GM21447 (cell line): ENCODE data around the gene SAMD13.
A peak's percentile ranks its signal among the peaks of the same experiment; 100 is the strongest.
"Not testable (repeated sequence)": the region's sequence is repeated elsewhere in the genome, so short reads cannot be mapped to it uniquely, and the experiment has no call there.

Experiments used
- ATAC-seq: cut with Tn5 transposase; IDR thresholded peaks from one replicate; pipeline ENCODE4 v1.9.1; 2021; ENCODE audit not compliant: unreplicated experiment

SAMD13 gene

DNA sequence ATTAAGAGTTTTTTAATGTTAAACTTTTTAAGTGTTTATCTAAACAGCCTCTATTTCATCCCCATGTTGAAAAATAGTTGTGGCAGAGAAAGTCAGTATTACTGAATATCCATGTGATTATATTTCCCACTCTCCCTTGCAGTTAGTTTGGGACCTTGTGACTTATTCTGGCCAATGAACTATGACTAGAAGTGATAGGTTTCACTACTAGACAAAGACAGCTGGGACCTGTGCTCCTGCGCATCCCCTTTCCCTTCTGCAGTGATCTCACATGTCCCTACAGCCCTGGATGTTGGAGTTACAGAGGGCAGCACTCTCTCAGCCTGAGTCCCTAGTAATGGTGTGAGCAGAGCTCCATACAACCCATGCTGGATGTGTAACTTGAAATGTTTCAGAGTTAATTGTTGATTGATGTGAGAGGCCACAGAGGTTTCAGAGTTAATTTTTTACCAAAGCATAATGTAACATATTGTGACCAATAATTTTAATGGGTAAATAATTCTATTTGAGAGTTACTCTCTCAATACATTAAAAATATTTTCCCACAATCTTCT is 18.7 kb upstream of the SAMD13 start:
- no peak for ATAC-seq

DNA sequence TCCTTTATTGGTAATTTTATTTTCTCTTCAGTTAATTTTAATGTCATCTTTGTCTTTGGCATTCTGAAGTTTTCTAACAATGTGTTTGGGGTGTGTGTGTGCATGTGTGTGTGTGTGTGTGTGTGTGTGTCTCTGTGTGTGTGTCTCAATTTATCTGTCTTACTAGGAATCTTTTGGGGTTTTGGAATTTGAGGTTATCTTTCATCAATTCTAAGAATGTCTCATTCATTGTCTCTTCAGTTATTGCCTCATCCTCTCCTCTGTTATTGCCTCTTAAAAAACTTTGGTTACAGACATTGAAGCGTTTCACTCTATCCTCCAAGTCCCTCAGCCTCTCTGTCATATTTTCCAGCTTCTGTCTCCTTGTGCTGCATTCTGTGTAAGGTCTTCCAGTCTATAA is 18.1 kb upstream of the SAMD13 start:
- no peak for ATAC-seq

DNA sequence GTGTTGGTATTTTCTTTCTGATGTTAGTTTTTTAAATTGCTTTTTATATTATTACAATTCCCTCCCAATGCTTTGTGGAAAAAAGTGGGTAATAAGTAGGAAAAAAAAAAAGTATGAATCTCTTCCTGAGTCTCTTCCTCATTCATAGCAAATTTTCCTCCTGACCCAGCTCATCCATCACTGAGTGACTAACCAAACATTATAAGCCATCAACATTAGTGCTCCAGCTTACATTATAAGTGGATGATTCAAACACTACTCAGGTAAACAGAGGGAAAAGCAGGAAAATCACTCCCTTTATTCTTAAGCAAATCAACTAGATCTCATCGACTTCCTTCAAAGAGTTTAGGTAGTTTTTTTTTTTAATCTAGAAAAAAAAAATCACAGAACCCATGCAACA is 15.4 kb upstream of the SAMD13 start:
- ATAC-seq, result no peak

DNA sequence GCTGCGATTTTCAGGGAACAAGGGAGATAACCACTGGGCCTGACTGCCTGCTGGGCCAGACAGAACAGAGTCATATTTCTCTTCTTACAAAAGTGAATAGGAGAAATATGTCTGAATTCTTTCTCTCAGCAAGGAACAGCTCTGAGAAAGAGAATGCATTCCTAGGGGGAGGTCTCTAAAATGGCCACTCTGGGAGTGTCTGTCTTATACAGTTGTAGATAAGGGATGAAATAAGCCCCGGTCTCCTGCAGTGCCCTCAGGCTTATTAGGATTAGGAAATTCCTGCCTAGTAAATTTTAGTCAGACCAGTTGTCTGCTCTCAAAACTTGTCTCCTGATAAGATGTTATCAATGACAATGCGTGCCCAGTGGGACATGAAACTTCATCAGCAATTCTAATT is 14.1 kb upstream of the SAMD13 start:
- not testable (repeated sequence) for ATAC-seq

DNA sequence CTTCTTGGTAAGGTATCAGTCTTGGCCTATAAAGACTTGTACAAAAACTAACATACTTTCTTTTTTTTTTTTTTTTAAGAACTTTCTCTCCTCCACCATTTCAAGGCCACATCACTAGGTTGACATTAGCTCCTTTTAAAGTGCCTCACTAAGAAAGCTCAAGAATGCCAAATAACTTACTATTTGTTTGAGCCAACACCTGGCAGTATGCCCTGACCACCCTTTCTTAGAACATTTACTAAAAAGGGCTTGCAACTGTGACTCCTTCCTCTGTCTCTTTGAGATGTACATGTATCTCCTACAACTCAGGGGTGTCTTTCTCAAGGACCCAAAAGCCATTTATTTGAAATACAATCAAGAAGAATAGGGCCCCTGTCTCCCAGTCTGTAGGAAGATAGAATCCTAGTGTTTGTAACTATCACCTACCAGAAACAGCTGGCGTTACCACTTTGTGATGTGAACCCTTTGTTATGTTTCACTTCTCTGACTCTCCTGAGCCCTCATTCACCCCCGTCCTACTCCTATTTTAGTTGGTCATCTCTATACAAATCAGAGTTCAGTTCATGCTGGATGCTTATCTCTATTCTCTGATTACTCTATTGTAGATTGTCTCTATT is 12.2 kb upstream of the SAMD13 start:
- no peak for ATAC-seq

DNA sequence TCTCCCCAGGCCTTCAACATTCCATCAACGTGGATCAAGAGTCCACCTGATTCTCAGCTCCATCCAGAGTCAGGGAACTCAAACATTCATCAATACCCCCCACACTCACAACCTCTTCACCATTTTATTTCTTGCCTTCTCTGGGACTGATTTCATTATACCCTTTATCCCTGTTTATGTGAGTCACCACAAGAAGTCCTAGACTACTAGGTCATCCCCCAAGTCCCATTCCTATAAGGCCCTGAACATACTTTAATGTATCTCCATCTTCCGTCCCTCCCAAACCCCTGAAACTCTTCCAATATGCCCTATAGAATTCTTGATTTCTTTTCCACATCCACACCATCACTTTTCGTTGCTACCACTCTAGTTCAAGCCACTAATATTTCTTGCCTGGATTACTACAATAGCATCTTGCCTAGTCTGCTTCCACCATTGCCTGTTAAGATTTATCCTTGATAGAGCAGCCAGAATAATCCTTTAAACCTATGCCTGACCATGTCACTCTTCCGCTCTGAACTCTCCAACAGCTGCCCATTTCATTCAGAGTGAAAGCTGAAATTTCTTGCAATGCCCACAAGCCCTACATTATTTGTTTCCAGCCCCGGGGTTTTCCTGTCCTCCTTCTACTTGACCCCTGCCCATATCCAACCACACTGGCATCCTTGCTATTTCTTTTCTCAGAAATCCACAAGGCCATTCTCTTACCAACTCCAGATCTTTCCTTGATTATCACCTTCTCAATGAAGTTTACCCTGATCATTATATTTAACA is 9.4 kb upstream of the SAMD13 start:
- no peak for ATAC-seq

DNA sequence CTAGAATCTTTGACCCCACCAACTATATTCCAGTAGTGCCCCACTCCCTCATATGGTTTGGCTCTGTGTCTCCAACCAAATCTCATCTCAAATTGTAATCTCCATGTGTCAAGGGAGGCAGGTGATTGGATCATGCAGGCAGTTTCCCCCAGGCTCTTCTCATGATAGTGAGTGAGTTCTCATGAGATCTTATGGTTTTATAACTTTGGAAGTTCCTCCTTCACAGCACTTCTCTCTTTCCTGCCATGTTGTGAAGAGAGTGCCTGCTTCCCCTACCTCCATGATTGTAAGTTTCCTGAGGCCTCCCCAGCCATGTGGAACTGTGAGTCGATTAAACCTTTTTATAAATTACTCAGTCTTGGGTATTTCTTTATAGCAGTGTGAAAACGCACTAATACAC is 7.7 kb upstream of the SAMD13 start:
- ATAC-seq, result no peak

DNA sequence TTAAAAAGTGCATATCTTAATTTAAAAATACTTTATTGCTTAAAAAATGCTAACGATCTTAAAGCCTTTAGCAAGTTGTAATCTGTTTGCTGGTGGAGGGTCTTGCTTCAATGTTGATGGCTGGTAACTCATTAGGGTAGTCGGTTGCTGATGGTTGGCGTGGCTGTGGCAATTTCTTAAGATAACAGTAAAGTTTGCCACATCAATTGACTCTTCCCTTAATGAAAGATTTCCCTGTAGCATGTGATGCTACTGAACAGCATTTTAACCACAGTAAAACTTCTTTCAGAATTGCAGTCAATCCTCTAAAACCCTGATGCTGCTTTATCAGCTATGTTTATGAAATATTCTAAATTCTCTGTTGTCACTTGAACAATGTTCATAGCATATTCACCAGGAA is 6.8 kb upstream of the SAMD13 start:
- no peak for ATAC-seq

DNA sequence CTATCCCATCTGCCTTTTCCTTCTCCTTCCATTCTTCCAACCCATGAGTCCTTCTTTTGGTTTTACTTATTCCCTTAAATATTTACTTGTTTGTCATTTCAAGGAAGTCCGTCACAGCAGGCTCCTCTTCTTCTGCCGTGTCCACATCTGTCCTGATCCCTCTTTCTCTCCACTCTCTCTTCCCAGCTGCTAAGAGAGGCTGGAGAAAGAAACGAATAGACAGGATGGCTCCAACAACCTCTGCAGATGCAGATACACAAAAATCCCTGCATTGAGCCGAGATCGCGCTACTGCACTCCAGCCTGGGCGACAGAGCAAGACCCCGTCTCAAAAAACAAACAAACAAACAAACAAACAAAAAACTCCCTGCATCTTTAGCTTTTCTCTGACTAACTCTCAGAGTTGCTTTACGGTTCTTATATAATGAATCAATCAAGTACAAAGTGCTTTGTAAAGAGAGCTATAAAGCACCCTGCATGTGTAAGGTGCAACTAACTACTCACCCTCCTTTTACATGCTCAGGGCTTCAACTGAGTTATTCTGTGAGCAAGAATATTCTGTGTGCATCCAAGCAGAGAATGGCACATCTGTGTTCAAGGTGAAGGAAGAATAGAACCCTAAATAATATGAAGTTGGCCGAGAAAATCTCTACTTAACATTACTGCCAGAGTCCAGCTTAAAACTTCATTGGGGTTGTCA is 3.8 kb upstream of the SAMD13 start:
- no peak for ATAC-seq

DNA sequence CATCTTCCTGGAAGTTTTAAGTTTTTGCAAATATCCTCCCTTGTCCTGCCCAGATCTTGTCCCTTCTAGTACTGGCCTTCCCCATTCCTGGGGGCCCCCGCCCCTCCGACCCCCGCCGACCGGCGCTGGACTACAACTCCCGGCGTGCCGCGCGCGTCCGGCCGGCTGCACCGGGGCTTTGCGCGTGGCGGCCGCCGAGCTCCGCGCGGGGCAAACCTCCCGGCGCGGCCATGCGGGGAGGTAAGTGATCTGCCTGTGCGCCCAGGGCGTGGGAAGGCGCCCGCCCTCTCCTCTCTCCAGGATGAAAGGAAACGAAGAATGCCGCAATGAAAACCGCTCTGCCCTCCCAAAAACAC is 3.2 kb upstream of the SAMD13 start:
- peak; percentile 57 for ATAC-seq

DNA sequence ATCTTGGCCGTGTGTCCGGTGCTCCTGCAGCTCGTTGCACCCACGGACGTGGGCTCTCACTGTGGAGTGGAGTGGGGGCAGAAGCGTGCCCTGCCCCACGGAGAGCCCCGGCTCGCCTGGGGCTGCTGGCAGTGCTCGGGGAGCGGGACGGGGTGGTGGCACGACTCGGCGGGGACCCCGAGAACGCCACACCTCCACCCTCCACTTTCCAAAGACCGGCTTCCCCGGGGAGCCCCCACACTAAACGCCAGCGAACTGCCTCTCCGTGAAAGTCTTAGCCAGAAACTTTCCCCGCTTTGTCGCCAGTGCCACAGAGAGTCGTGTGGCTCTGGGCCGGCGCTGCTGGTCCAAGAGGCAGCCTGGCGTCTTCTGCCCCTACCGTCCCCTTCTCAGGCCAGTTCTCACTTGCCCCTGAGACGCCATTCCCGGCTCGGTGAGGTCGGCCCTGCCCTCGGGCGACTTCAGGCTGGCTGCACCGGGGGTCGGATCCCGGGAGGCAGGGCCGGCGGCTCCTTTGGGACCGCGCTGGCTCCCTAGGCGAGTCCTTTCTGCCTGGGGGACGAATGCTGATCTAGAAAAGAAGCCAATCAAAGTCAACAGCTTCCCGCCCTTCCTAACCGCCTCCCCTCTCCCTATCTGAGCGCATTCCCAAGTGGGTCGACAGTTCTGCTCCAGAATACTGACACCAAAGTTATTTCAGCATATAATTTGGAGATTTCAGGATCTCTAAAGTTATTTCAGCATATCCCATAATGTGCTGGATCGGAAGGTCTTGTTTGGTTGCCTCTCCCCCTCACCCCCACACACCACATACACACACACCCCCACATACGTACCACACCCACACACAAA is 2.6 kb upstream of the SAMD13 start:
- ATAC-seq, result peak; percentile 37

DNA sequence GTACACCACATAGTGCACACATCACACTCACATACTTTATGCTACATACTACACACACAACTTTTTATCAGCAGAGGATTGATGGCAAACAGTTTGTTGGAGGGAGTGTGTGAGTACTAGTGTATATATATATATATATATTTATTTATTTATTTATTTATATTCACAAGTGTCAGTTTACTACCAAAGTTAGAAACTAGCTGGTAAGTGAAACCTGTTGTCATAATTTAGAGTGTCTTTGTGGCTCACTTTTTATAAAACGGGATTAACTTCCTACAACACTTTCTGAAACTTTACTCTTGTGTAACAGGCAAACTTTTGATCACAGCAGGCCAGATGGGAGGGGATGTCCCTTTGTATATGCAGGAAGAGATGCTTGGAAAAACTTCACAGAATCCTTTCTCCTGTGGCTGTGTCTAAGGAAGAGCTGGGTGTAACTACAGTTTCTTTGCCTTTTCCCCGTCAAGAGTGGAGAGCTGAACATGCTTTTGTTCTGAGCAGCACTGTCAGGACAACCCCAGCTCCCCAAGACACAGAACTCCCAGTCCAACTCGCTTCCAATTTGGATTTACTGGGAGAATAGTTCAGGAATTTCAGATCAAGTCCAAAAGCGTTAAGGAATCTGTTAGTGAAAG is 1.9 kb upstream of the SAMD13 start:
- no peak for ATAC-seq

DNA sequence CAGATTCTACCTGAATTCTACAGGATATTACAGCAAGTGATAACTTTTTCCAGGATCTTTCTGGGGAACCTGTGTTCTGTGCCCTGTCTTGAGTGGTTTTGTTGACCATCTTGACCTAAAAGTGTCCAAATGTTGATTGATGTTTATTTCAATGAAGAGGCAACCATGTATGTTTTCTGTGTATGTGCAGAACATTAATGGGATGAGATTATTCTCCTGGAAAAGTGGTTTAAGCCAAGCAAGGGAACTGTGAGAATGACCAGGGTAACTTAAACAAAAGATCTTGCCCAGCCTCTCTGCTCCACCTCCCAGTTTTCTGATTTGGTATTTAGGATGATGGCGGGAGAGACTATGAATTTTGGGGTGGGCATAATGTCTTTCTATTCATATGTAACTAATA is 1.0 kb upstream of the SAMD13 start:
- ATAC-seq, result no peak

DNA sequence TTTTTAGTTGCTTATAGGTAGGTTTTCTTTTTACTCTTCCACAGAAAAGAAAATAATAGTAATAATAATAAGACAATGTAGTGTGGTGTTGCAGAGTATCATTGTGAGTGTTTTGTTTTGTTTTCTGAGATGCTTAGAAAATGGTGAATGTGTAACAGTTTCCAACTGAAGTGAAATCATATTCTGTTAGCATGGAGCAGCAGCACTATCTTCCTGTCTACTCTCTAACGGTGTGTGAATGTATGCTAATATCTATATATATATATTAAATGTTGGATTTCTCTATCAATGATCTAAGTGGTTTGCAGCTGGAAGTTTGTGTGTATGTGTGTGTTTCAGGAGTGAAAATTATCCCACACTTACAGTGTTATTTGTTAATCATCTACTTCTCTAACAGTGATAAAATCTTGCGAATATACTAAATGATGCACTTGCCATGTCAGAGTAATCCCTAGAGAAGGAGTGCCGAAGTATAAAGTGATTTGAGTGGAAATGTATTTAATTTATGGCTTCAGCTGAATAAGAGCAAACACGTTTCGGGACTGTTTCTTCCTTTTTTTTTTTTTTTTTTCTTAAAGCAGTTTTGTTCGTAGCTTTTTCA is 377 bp downstream of the SAMD13 start:
- ATAC-seq, result no peak

DNA sequence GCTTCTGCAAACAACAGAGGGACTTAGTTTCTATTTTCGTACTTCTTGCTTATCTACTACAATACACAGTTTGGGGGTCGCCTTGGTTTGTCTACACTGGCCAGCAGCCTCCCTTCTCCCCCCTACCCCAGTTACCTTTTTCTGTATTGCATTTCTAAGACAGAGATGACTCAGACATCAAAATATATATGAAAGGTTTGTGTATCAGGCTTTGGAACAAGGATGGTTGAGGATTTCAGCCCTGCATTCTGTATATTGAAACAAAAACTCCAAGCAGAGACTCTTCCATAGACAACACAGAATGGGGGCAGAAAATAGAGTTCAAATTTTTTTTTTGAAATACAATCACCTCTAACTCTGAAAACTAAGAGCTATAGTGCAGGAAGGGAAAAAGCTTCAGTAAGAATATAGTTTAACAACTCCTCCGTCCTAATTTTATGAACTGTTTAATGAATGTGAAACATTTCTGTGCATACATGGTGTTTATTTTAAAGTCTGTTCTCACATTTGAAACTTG is 1.9 kb downstream of the SAMD13 start:
- no peak for ATAC-seq

DNA sequence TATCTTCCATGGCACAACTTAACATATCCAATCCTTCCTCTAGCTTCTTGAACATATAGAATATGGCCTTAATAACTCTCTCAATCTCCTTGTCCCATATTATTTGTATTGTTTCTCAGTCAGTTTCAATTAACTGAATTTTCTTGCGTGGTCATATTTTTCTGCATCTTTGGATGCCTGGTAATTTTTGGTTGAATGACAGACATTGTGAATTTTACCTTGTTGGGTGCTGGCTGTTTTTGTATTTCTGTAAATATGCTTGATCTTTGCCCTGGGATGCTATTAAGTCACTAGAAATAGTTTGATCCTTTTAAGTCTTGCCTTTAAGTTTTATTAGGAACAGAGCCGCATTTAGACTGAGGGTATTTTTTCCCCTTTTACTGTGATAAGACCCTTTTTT is 5.9 kb downstream of the SAMD13 start:
- ATAC-seq, result no peak

DNA sequence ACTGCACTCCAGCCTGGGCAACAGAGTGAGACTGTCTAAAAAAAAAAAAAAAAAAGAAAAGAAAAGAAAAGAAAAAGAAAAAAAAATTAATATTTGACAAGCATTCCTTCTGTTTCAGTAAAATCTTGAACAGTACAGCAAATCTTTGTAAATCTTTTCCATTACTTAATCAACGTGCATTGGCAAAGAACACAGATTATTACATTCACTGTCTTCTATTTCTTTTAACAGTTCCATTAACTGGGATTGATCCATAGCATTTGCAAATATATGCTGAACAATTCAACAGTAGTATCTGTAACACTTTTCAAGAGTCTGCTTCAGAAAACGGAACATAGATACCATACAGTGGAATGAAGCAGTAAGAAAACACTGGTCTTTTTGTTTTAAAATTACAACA is 9.8 kb downstream of the SAMD13 start:
- no peak for ATAC-seq

DNA sequence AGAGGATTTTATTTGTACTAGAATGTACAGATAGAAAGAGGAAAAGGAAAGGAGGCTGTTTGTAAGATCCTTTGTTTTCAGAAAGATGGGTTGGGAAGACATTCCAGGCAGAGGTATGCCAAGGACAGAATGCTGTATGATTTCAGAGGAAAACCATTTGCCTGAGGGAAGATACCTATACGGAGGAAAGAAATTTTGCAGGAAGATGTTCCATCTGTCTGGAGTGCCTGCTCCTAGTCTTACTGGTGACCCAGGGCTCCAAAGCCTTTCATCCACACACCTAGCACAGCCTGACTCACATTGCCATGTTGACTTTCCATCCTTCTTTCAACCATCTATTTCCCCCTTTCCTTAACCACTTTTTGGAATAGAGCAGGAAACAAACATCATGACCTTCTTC is 18.2 kb downstream of the SAMD13 start:
- no peak for ATAC-seq

DNA sequence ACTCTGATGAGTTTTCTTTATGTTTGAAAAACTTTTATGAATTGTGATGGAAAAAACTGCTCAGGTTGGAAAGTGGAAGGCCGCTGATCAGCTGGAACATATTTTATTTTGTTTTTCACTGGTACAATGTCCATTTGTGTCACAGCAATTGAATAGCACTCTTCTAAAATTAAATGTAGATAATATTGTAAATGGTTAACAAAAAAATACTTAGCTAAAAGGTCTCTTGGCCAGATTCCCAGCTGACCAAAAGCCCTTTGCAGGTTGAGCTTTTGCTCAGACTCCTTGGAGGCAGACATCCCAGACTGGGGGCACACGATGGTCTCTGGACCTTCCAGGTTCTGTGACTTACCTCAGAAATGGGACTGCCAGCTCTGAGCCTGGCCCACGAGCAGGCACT is 26.3 kb downstream of the SAMD13 start:
- ATAC-seq, result no peak
